Kidney tubule cell (primary cell): ENCODE results near the gene ARHGAP6.
"Not testable (repeated sequence)": the region's sequence is repeated elsewhere in the genome, so short reads cannot be mapped to it uniquely, and the experiment has no call there.

Source experiments
- DNase-seq: peaks from one replicate; pipeline ENCODE4 v3.0.0-alpha.2; 2018; ENCODE audit warnings: low spot score

The ARHGAP6 gene

GRCh38 chrX:11532291-11533078 is 133.2 kb downstream of the ARHGAP6 start:
- DNase-seq: no peak

DNA sequence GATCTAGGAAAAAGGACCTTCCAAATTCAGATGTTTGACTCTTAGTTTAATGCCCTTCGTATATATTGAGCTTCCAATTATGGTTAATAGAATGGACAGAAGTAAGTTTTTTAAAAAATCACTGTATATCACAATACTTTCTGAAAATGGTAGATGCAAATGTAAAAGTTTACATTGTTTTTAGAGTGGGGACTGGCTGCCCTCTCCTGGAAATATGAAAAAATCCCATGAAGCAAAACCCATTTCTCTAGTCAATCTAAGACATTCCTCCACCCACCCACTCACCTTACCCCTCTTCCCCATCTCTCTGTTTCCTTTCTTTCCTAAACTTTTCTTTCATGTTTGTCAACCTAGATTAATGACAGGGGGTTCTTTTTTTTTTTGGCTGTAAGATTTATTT is 134.5 kb downstream of the ARHGAP6 start:
- no peak for DNase-seq

DNA sequence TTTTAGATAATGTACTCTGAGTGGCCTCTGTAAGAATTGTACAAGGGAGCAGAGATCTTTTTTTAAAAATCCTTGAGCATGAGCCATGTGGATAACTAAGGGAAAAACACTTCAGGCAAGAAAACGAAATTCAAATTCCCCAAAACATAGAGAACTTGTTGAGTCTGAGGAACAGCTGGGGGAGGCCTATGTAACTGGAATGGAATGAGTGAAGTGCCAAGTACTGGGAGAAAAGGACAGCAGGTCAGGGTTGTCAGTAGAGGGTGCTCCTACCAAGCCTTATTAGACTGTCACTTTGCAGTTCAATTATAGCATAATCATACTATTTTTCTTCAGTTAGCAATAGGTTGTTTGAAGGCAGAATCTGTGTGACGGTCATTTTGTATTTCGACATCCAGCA is 135.1 kb downstream of the ARHGAP6 start:
- no peak for DNase-seq

DNA sequence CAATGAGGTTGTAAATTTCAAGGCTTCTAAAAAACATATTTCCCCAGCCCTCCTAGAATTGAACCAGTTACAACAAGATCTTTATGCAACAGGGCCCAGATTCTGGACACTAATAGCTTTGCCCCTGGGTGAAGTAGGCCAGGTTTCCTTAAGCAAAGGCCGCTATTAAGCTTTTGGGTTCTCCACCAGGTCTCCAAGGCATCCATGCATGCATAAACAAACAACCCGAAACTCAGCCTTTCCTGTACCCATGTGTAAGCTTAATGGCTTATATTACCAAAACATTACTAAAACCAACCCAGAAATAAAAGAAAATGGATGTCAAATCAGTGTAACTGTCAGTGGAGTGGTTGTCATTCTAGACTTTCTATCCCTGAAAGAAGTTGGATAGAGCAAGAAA is 137.1 kb downstream of the ARHGAP6 start:
- DNase-seq: no peak

DNA sequence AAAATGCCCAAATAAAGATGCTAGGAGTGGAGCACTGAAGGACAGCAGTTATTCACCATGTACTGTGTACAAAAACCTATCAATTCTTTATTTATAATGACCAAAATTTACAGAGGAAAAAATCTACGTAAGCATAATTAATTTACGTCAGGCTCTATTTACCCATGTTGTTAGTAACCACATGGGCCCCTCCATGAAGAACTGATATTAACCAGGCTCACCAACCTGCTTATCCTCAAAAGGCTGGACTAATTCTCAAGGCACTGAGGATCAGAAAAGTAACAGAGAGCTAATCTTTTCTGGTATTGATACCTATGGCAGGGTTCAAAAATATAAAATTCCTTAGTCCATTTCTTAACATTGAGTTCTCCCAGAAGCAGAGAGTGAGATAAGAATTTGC is 140.0 kb downstream of the ARHGAP6 start:
- DNase-seq: no peak

- DNase-seq: not testable (repeated sequence)
Observed at GRCh38 chrX:11519234-11519633, 146.5 kb downstream of the ARHGAP6 start.

- peak; percentile 7 for DNase-seq
Observed at GRCh38 chrX:11509786-11510185, 155.9 kb downstream of the ARHGAP6 start.

GRCh38 chrX:11504234-11504633 is 161.5 kb downstream of the ARHGAP6 start:
- no peak for DNase-seq

DNA sequence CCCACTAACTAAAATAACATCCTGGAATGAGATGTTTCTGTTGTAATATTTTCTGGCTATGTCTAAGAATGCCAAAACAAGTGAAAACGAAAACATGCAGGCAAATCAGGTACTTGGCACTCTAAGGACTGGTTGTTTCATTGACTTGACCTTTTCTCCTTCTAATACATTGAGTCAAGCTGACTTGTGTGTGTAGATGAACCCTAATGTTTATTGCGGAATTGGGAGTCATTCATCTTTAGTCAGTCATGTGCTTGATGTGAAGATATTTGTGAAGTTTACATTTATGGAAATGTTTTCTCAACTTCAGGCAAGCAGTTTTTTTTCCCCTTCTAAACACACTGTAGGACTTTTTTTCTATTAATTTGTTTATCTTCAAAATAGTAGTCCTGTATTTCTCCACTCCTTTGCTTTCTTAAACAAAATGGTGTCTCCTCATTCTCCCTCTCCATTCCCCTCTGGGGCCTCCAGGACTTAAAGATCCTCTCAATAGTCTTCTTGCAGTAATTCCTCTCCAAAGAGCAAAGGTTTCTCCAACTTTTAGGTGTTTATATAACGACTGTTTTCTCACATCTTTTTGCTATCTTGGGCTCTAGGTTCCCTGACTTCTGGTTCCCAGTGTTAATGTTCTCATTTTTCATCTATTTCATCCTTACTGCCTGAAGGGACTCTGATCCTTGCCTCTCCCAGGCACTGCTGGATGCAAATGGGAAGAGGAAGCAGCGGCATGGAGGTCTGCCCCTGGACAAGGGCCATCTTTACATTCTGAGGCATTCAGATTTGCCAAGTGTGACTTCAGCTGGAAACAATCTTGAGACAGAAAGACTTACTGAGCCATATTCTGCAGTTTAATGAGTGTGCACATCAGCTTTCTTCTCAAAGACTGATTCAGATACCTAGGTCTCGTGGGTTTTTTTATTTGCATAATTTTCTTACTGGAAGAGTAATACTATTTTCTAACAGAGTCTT is 166.4 kb downstream of the ARHGAP6 start:
- peak; percentile 57 for DNase-seq

DNA sequence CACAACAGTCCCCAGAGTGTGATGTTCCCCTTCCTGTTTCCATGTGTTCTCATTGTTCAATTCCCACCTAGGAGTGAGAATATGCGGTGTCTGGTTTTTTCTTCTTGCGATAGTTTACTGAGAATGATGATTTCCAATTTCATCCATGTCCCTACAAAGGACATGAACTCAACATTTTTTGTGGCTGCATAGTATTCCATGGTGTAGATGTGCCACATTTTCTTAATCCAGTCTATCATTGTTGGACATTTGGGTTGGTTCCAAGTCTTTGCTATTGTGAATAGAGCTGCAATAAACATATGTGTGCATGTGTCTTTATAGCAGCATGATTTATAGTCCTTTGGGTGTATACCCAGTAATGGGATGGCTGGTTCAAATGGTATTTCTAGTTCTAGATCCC is 174.3 kb downstream of the ARHGAP6 start:
- not testable (repeated sequence) for DNase-seq

DNA sequence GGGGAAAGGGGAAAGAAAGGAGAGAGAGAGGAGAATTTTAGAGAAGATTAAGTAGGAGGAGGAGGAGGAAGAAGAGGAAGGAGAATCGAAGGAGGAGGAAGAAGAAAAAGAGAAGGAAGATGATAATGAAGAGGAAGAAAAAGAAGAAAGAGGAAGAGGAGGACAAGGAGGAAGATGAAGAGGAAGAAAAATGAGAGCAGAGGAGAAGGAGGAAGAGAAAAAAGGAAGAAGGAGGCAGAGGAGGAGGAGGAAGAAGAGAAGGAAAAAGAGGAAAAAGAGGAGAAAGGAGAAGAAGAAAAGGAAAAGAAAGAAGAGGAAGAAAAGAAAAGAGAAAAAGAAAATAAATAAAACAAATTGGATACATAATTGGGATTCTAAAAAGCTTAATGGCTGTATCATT is 181.4 kb downstream of the ARHGAP6 start:
- no peak for DNase-seq

DNA sequence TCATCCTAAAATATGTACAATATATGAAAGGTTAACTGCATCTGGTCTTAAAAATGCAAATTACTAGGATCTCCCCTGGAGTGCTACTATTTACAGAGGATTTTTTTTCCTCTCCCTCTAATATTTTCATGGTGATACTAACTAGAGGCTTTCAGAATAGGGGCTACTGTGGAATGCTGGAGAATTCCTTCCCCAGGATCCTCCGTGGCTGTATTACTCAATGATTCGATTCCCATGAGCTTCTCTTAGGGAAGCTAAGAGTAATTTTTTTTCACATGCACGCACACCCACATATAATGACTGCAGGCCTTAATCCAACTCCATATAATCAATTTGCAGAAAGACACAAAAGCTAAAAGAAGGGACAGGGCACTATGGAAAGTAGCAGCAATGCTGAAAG is 184.7 kb downstream of the ARHGAP6 start:
- DNase-seq: no peak

DNA sequence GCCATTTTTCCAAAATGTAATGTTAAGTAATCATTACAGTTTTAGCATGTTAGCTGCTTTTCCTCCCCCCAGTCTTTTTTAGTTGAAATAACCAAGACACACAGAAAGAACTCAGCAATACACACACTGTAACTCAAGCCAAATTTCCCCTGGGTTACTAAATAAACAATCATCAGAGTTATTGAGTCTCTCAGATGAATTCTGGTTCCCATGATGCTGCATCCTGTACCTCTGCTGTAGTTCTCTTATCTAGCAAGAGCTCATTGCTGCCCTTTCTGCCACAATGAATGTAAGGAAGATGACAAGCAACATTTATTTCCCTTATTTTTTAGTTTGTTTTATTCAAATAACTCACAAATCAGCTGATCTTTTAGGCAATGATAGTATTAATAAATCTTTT is 185.1 kb downstream of the ARHGAP6 start:
- no peak for DNase-seq

DNA sequence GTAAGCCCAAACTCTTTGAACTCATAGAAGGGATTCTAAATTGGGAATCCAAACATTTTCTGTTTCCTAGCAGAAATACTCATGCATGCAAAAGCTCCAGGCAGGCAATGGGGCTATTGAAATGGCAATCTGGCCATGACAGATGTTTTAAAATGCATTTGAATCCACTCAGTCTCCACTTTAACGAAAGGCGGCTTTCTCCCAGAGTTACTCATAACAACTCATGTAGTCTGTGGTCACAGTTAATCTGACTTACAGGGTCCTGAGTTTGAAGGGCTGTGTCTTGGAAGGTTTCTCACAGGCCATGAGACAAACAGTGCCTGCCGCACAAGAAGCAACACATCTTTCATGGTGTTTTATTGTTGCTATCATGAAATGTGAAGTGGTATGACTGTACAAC is 186.8 kb downstream of the ARHGAP6 start:
- DNase-seq: no peak

DNA sequence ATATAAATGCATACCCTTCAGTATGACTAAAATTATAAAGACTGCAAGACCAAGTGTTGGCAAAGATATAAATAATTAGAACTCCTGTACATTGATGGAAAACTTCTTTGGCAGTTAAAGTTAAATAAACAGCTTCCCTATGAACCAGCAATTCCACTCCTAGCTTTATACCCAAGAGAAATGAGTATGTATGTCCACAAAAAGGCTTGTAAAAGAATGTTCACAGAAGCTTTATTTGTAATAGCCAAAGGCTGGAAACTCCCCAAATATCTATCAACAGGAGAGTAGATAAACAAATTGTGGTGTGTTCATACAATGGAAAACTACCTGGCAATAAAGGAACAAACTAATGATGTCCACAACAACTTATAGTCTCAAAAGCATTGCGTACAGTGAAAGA is 187.7 kb downstream of the ARHGAP6 start:
- no peak for DNase-seq

GRCh38 chrX:11474576-11474975 is 191.1 kb downstream of the ARHGAP6 start:
- no peak for DNase-seq

GRCh38 chrX:11474021-11474420 is 191.7 kb downstream of the ARHGAP6 start:
- DNase-seq: no peak

DNA sequence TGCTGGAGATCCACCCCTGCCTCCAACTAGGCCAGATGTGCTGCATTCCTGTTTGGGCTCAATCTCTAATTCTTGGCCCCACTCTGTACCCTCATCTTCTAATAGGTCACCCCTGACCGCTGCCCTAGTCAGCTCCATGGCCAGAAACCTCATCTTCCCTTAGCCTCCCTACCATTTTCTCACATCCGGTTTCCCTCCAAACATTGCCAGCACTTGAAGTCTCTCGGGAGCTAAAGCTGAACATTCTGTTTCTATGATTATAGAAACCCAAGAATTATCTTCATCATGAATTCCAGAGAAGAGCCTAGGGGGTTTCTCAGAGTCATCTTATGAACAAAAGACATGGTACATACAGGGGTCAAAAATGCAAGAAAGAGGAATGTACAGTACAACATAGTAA is 192.8 kb downstream of the ARHGAP6 start:
- no peak for DNase-seq

DNA sequence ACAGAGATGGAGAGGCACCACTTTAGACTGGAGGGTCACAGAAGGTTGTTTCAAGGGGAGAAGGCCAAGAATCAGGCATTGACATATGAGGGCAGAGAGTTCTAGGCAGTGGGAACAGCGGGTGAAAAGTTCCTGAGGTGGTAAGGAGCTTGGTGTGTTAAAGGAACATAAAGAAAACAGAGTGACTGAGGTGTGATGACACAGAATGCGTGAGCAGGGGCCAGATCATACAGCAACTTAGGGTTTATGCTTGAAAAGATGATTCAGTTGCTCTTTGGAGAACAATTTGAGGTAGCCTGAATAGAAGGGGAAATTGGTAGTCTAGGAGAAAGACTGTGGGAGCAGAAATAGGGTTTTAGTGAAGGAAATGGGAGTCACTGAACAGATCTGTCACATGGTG is 193.3 kb downstream of the ARHGAP6 start:
- DNase-seq: no peak

- peak; percentile 39 for DNase-seq
Observed at GRCh38 chrX:11470250-11470974, 195.3 kb downstream of the ARHGAP6 start.

GRCh38 chrX:11465648-11466411 is 199.9 kb downstream of the ARHGAP6 start:
- no peak for DNase-seq
